Mammary epithelial cell (primary cell): ENCODE measurements around the gene RANBP6.

Experiments
- CTCF ChIP-seq, 2 donors: IDR thresholded peaks in 1 of 2; conservative IDR thresholded peaks in 1 of 2; 2 replicates each; pipeline ENCODE4 v1.5.1; 2011 to 2012; ENCODE audit warnings: inconsistent platforms in 2 of 2, low read length in 2 of 2, mild to moderate bottlenecking in 2 of 2, control low read depth in 1 of 2, low read depth in 1 of 2; ENCODE audit not compliant: insufficient read depth in 1 of 2; ENCODE audit errors: extremely low read depth in 1 of 2
- EZH2 ChIP-seq: IDR thresholded peaks from 2 replicates; pipeline ENCODE4 v1.6.1; 2012; ENCODE audit warnings: low read length, inconsistent platforms, borderline replicate concordance

GRCh38 chr9:6007770-6008168 lies 7.7 kb downstream of the RANBP6 start:
- TF ChIP-seq EZH2 (no peak), CTCF (conservative IDR thresholded peaks at IDR 0.05 in 1 of 2, IDR thresholded peaks at IDR 0.05 in 1 of 2; ENCODE audit: extremely low read depth in 1 of 2, insufficient read depth in 1 of 2, low read depth in 1 of 2, low read length in 2 of 2) (no peak)
